Gastroesophageal sphincter (tissue), 4 donors: ENCODE data around the gene LTBP1. TPM values are rescaled to one million over a fixed set of nuclear protein-coding genes. Genes with fewer than 3 reads are reported as not detected.
"Not testable (repeated sequence)": the region's sequence is repeated elsewhere in the genome, so short reads cannot be mapped to it uniquely, and the experiment has no call there.

Experiments
- ATAC-seq: fragments of 150-250 bp; one replicate; pipeline ENCODE4 v1.9.1; 2016; ENCODE audit warnings: mild to moderate bottlenecking, moderate library complexity
- H3K27ac ChIP-seq, 4 donors: fragments of 200-600 bp; sonication (generic) in 3 of 4; 1 replicate in 3 of 4; 2 replicates in 1 of 4; pipeline ENCODE4 v1.5.1; 2016 to 2019
- H3K27me3 ChIP-seq: fragments of 200-600 bp; sonication (generic); one replicate; pipeline ENCODE4 v1.5.1; 2019
- H3K36me3 ChIP-seq, 2 donors: fragments of 200-600 bp; sonication (generic); one replicate each; pipeline ENCODE4 v1.5.1; 2019; ENCODE audit warnings: control low read depth in 1 of 2
- H3K4me1 ChIP-seq, 3 donors: fragments of 200-600 bp; sonication (generic); 1 replicate in 2 of 3; 2 replicates in 1 of 3; pipeline ENCODE4 v1.5.1; 2016 to 2019; ENCODE audit warnings: control low read depth in 2 of 3
- H3K4me3 ChIP-seq, 2 donors: fragments of 200-600 bp; sonication (generic); one replicate each; pipeline ENCODE4 v1.5.1; 2019; ENCODE audit warnings: mild to moderate bottlenecking in 1 of 2, moderate library complexity in 1 of 2
- H3K9me3 ChIP-seq, 3 donors: fragments of 200-600 bp; sonication (generic); one replicate each; pipeline ENCODE4 v1.5.1; 2017 to 2019; ENCODE audit warnings: control low read depth in 2 of 3
- CTCF ChIP-seq, 4 experiments: fragments of 200-600 bp in 2 of 4; fragments of 450-650 bp in 2 of 4; sonication (generic) in 1 of 4; IDR thresholded peaks; one replicate each; pipeline ENCODE4 v1.5.1; 2017 to 2019; ENCODE audit warnings: antibody characterized with exemption in 4 of 4, mild to moderate bottlenecking in 2 of 4, moderate library complexity in 2 of 4
- EP300 ChIP-seq: sonication (generic); formaldehyde crosslinking; IDR thresholded peaks from one replicate; pipeline ENCODE4 v1.6.1; 2017; ENCODE audit warnings: antibody characterized with exemption, mild to moderate bottlenecking
- POLR2A ChIP-seq, 2 donors: fragments of 450-650 bp; IDR thresholded peaks; one replicate each; pipeline ENCODE4 v1.6.1; 2017; ENCODE audit warnings: antibody characterized with exemption in 2 of 2, mild to moderate bottlenecking in 2 of 2, moderate library complexity in 1 of 2
- POLR2AphosphoS5 ChIP-seq: sonication (generic); formaldehyde crosslinking; IDR thresholded peaks from one replicate; pipeline ENCODE4 v1.6.1; 2017; ENCODE audit warnings: antibody characterized with exemption
- WGBS, 2 donors: methylation state at CpG; one replicate each; pipeline ENCODE4 v1.1.5; 2018; ENCODE audit warnings: low coverage in 1 of 2; 5-methylcytosine and 5-hydroxymethylcytosine counted together
- total RNA-seq, 4 donors: library from RNA; depleted of rRNA; stranded (reverse); fragments of >200 nt; gene quantifications; one replicate each; pipeline ENCODE4 v1.1.0, GENCODE V29; 2016

The LTBP1 gene
- total RNA-seq, 4 donors from 2014 or later: 238 to 493 (median 378) TPM

- H3K27ac ChIP-seq: no peak overlapping the region
- H3K4me3 ChIP-seq: no peak overlapping the region
- H3K4me1 ChIP-seq: no peaks in the 10 kb centered on the region
- TF ChIP-seq EP300: no peak
- TF ChIP-seq CTCF (IDR thresholded peaks at IDR 0.05): no peak
- no peak for TF ChIP-seq POLR2A (IDR thresholded peaks at IDR 0.05)
- WGBS, 2 donors: 70 to 89% methylated on average over 6 of the region's 6 CpGs
- no peaks in the 10 kb centered on the region for H3K9me3 ChIP-seq
- H3K36me3 ChIP-seq: no peaks in the 10 kb centered on the region
- ATAC-seq: no peak
- H3K27me3 ChIP-seq: no peaks in the 10 kb centered on the region
Observed at GRCh38 chr2:32918774-32919173, 28.0 kb upstream of the LTBP1 start.

GRCh38 chr2:32919901-32920300 lies 26.9 kb upstream of the LTBP1 start:
- not testable (repeated sequence) for H3K9me3 ChIP-seq, ATAC-seq, H3K27me3 ChIP-seq, H3K27ac ChIP-seq, H3K36me3 ChIP-seq, H3K4me1 ChIP-seq, H3K4me3 ChIP-seq
- 78 to 90% methylated on average over 3 to 4 of the region's 6 CpGs for WGBS, 2 donors

- WGBS, 2 donors: 100% methylated on average over 2 to 5 of the region's 5 CpGs
- not testable (repeated sequence) for ATAC-seq, H3K27ac ChIP-seq
Observed at GRCh38 chr2:32921486-32921885, 25.3 kb upstream of the LTBP1 start.

GRCh38 chr2:32922501-32922900 lies 24.3 kb upstream of the LTBP1 start:
- TF ChIP-seq POLR2AphosphoS5 (no peak), CTCF (IDR thresholded peaks at IDR 0.05) (no peak), EP300 (no peak), POLR2A (IDR thresholded peaks at IDR 0.05) (no peak)
- Histone ChIP-seq H3K27me3 (no peaks in the 10 kb centered on the region), H3K27ac (no peak overlapping the region), H3K4me1 (no peaks in the 10 kb centered on the region), H3K4me3 (no peak overlapping the region), H3K9me3 (no peaks in the 10 kb centered on the region), H3K36me3 (no peaks in the 10 kb centered on the region)
- WGBS, 2 donors: 93 to 100% methylated on average over 1 of the region's 1 CpG
- no peak for ATAC-seq

More at GRCh38 chr2:32921486-32921885, 25.3 kb upstream of the LTBP1 start:
- H3K36me3 ChIP-seq, H3K27me3 ChIP-seq, H3K4me1 ChIP-seq, H3K4me3 ChIP-seq, H3K9me3 ChIP-seq: not testable (repeated sequence)

- no peak overlapping the region for H3K27ac ChIP-seq
- TF ChIP-seq POLR2AphosphoS5 (no peak), CTCF (IDR thresholded peaks at IDR 0.05) (no peak), EP300 (no peak), POLR2A (IDR thresholded peaks at IDR 0.05) (no peak)
- no peaks in the 10 kb centered on the region for H3K27me3 ChIP-seq
- ATAC-seq: no peak
- H3K9me3 ChIP-seq: no peaks in the 10 kb centered on the region
- no peaks in the 10 kb centered on the region for H3K4me1 ChIP-seq
- H3K4me3 ChIP-seq: no peak overlapping the region
- H3K36me3 ChIP-seq: no peaks in the 10 kb centered on the region
- WGBS, 2 donors: 49 to 88% methylated on average over 2 of the region's 2 CpGs
Observed at GRCh38 chr2:32923109-32923508, 23.6 kb upstream of the LTBP1 start.

- H3K27ac ChIP-seq: no peak overlapping the region
- H3K9me3 ChIP-seq: no peaks in the 10 kb centered on the region
- no peak for ATAC-seq
- no peaks in the 10 kb centered on the region for H3K27me3 ChIP-seq
- 77 to 83% methylated on average over 1 to 3 of the region's 5 CpGs for WGBS, 2 donors
- TF ChIP-seq CTCF (IDR thresholded peaks at IDR 0.05) (no peak), EP300 (no peak), POLR2A (IDR thresholded peaks at IDR 0.05) (no peak), POLR2AphosphoS5 (no peak)
- H3K4me3 ChIP-seq: no peak overlapping the region
- H3K36me3 ChIP-seq: no peaks in the 10 kb centered on the region
- no peaks in the 10 kb centered on the region for H3K4me1 ChIP-seq
Observed at GRCh38 chr2:32925283-32925815, 21.4 kb upstream of the LTBP1 start.
